Measurements from ENCODE around the gene BPTF.
"Not testable (repeated sequence)": the region's sequence is repeated elsewhere in the genome, so short reads cannot be mapped to it uniquely, and the experiment has no call there.

The BPTF gene

DNA sequence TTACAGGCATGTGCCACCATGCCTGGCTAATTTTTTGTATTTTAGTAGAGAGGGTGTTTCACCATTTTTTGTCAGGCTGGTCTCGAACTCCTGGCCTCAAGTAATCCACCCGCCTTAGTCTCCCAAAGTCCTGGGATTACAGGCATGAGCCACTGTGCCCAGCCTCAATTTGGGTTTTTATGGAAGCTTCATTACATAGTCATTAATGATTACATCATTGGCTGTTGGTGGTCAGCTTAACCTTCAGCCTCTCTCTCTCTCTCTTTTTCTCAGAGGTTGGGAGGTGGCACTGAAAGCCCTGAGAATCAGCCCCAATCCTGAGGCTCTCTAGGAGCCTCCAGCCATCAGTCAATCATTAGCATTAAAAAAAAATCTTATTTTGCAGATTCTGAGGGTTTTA lies 125.6 kb downstream of the BPTF start:
- no peaks in the 10 kb centered on the region for H3K79me2 ChIP-seq
- H3K9me3 ChIP-seq (ENCODE audit: control insufficient read depth, low read length) = no peaks in the 10 kb centered on the region
- H3K4me1 ChIP-seq = no peaks in the 10 kb centered on the region
- no peak overlapping the region for H3K9ac ChIP-seq
- TF ChIP-seq, protein P1, sequence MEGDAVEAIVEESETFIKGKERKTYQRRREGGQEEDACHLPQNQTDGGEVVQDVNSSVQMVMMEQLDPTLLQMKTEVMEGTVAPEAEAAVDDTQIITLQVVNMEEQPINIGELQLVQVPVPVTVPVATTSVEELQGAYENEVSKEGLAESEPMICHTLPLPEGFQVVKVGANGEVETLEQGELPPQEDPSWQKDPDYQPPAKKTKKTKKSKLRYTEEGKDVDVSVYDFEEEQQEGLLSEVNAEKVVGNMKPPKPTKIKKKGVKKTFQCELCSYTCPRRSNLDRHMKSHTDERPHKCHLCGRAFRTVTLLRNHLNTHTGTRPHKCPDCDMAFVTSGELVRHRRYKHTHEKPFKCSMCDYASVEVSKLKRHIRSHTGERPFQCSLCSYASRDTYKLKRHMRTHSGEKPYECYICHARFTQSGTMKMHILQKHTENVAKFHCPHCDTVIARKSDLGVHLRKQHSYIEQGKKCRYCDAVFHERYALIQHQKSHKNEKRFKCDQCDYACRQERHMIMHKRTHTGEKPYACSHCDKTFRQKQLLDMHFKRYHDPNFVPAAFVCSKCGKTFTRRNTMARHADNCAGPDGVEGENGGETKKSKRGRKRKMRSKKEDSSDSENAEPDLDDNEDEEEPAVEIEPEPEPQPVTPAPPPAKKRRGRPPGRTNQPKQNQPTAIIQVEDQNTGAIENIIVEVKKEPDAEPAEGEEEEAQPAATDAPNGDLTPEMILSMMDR (IDR thresholded peaks at IDR 0.05) = no peak
- no peaks in the 10 kb centered on the region for H3K27me3 ChIP-seq (ENCODE audit: control insufficient read depth, insufficient read depth, low read length)
- no peak overlapping the region for H2AFZ ChIP-seq
- no peak overlapping the region for H3K4me3 ChIP-seq (ENCODE audit: low read depth, low read length)
- H3K4me2 ChIP-seq (ENCODE audit: low read length) = no peak overlapping the region
- H3K27ac ChIP-seq = no peak overlapping the region
- H3K36me3 ChIP-seq (ENCODE audit: control insufficient read depth, insufficient read depth, low read length) = no peaks in the 10 kb centered on the region

DNA sequence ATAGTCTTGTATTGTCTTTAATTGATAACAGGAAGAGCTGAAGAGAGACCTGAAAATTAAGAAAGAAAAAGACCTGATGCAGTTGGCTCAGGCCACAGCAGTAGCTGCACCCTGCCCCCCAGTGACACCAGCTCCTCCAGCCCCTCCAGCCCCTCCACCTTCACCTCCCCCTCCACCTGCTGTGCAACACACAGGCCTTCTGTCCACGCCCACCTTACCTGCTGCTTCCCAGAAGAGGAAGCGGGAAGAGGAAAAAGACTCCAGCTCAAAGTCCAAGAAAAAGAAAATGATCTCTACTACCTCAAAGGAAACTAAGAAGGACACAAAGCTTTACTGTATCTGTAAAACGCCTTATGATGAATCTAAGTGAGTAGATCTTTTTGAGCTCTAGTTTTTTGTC lies 134.2 kb downstream of the BPTF start:
- Histone ChIP-seq H3K9ac (no peak overlapping the region), H3K4me2 (ENCODE audit: low read length) (no peak overlapping the region), H3K27ac (no peak overlapping the region), H2AFZ (no peak overlapping the region), H3K9me3 (ENCODE audit: control insufficient read depth, low read length) (no peaks in the 10 kb centered on the region), H3K4me3 (ENCODE audit: low read depth, low read length) (no peak overlapping the region), H3K79me2 (no peaks in the 10 kb centered on the region), H3K36me3 (ENCODE audit: control insufficient read depth, insufficient read depth, low read length) (no peaks in the 10 kb centered on the region), H3K27me3 (ENCODE audit: control insufficient read depth, insufficient read depth, low read length) (no peaks in the 10 kb centered on the region), H3K4me1 (peaks cover 2% of the 10 kb centered on the region)
- TF ChIP-seq, protein P1 (IDR thresholded peaks at IDR 0.05) = no peak

DNA sequence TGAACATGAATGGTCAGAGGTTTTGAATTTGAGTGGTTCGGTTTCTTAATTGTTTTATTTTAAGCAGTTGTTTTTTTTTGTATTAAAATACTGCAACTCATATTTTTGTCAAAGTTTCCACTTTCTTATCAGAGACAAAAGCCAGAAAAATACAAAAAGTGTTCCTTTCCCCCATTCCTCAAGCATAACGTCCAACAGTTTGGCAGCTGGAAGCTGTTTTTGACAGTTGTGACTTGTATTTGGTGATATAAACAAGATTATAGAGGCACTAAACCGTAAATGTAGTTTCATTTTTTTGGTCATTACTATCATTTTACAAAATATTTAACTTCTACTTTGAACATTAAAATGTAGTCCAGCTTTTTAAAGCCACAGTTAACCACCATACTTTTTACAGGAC lies 135.0 kb downstream of the BPTF start:
- H3K9me3 ChIP-seq (ENCODE audit: control insufficient read depth, low read length); H3K27me3 ChIP-seq (ENCODE audit: control insufficient read depth, insufficient read depth, low read length); H3K27ac ChIP-seq; H3K9ac ChIP-seq; H3K4me3 ChIP-seq (ENCODE audit: low read depth, low read length); H3K36me3 ChIP-seq (ENCODE audit: control insufficient read depth, insufficient read depth, low read length); H3K79me2 ChIP-seq; H3K4me1 ChIP-seq; H3K4me2 ChIP-seq (ENCODE audit: low read length); H2AFZ ChIP-seq: not testable (repeated sequence)

DNA sequence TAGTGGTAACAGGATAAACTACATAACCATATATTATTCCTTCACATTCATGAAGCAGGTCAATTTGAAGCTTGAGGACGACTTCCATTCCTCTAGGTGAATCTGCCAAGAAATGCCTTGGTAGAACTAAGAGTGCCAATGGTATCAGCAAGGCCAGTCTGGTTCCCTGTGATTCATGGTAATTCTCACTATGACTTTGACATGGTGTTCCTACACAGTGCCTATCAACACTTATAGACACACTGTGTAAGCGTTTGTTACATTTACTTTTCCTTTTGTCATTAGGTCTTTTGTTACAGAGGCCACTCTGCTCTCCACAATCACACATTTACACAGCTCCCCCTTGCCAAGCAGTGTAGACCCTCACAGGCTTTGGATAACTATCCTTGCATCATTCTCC lies 136.9 kb downstream of the BPTF start:
- not testable (repeated sequence) for H3K4me2 ChIP-seq (ENCODE audit: low read length)

DNA sequence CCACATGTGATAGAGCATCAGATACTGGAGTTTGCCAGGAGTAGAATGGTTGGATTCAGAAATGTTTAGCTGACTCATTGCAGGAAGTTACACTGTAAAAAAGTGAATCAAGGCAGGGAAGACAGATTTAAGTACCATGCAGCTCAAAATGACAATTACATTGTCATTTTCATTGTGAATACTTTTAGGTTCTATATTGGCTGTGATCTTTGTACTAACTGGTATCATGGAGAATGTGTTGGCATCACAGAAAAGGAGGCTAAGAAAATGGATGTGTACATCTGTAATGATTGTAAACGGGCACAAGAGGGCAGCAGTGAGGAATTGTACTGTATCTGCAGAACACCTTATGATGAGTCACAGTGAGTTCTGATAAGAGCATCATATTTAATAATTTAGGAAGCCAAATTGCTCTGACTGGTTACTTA lies 137.9 kb downstream of the BPTF start:
- H3K9me3 ChIP-seq (ENCODE audit: control insufficient read depth, low read length); H3K4me2 ChIP-seq (ENCODE audit: low read length); H3K9ac ChIP-seq; H3K4me1 ChIP-seq; H2AFZ ChIP-seq; H3K27me3 ChIP-seq (ENCODE audit: control insufficient read depth, insufficient read depth, low read length); H3K79me2 ChIP-seq; H3K36me3 ChIP-seq (ENCODE audit: control insufficient read depth, insufficient read depth, low read length); H3K27ac ChIP-seq; H3K4me3 ChIP-seq (ENCODE audit: low read depth, low read length): not testable (repeated sequence)
- TF ChIP-seq, protein P1 (IDR thresholded peaks at IDR 0.05) = peak; percentile 73

More for the DNA sequence above, 136.9 kb downstream of the BPTF start:
- H3K9me3 ChIP-seq (ENCODE audit: control insufficient read depth, low read length); H3K27ac ChIP-seq; H3K9ac ChIP-seq; H3K79me2 ChIP-seq; H3K4me3 ChIP-seq (ENCODE audit: low read depth, low read length); H3K36me3 ChIP-seq (ENCODE audit: control insufficient read depth, insufficient read depth, low read length); H2AFZ ChIP-seq; H3K27me3 ChIP-seq (ENCODE audit: control insufficient read depth, insufficient read depth, low read length); H3K4me1 ChIP-seq: not testable (repeated sequence)

DNA sequence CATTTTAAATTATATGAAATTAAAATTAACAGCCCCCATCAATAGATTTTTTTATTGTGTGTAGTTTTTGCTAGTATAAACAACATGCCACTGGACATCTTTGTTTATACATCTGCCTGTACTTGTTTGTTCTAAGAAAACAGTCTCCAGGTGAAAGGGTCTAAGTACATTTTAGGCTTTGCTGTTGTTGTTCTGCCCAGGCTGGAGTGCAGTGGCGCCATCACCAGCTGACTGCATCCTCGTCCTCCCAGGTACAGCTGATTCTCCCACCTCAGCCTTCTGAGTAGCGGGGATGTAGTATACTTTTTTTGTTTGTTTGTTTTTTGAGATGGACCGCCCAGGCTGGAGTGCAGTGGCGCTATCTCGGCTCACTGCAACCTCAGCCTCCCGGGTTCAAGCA lies 145.5 kb downstream of the BPTF start:
- H3K36me3 ChIP-seq (ENCODE audit: control insufficient read depth, insufficient read depth, low read length) = no peaks in the 10 kb centered on the region
- no peak overlapping the region for H3K4me3 ChIP-seq (ENCODE audit: low read depth, low read length)

More for the DNA sequence above, 145.5 kb downstream of the BPTF start:
- Histone ChIP-seq H3K27ac (no peak overlapping the region), H3K27me3 (ENCODE audit: control insufficient read depth, insufficient read depth, low read length) (no peaks in the 10 kb centered on the region), H3K9me3 (ENCODE audit: control insufficient read depth, low read length) (no peaks in the 10 kb centered on the region), H3K4me2 (ENCODE audit: low read length) (no peak overlapping the region), H3K4me1 (no peaks in the 10 kb centered on the region), H3K79me2 (no peaks in the 10 kb centered on the region), H3K9ac (no peak overlapping the region), H2AFZ (no peak overlapping the region)
- TF ChIP-seq, protein P1 (IDR thresholded peaks at IDR 0.05) = no peak

Data from parathyroid adenoma (tissue), 2 donors.